ELF-1 (cell line): ENCODE data around the gene DCPS.
"Not testable (repeated sequence)": the region's sequence is repeated elsewhere in the genome, so short reads cannot be mapped to it uniquely, and the experiment has no call there.

ENCODE experiments used
- DNase-seq: peaks from one replicate; pipeline ENCODE4 v3.0.0-alpha.2; 2016; ENCODE audit warnings: low read depth, low spot score

Gene DCPS, protein sequence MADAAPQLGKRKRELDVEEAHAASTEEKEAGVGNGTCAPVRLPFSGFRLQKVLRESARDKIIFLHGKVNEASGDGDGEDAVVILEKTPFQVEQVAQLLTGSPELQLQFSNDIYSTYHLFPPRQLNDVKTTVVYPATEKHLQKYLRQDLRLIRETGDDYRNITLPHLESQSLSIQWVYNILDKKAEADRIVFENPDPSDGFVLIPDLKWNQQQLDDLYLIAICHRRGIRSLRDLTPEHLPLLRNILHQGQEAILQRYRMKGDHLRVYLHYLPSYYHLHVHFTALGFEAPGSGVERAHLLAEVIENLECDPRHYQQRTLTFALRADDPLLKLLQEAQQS

DNA sequence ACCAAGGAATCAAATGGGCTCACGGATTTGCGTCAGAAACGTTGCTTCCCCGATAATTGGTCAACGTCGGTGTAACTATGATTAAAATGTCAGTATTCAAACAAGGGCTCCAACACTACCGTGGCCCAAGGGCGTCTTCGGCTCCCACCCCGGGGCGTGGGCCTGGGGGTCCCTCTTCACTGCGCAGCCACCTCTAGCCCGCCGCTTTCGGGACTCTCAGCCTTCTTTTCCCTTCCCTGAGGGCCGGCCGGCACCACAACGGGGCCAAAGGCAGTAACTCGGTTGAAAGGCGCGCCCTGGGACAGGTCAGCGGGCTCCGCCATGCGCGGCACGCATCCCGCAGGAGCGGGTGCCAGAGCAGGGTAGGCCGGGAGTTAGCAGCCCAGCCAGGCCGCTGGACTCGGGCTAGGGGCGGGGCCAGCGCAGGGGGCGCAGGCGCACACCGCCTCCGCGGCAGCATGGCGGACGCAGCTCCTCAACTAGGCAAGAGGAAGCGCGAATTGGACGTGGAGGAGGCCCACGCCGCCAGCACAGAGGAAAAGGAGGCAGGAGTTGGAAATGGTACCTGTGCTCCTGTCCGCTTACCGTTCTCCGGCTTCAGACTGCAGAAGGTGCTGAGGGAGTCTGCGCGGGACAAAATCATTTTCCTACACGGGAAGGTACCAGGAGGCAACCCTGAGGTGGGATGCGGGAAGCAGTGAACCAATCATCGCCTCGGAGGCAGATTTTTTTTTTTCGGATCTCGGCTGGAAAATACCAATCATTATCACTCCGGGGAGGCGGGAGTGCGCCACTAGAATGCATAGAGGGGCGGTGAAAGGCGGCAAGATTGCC is at the start of gene DCPS:
Gene DCPS (plus strand): TSS at position 438 of the 834 bp plus-strand sequence. CDS start 21 bp downstream, at position 459.
- peak; percentile 96 for DNase-seq

DNA sequence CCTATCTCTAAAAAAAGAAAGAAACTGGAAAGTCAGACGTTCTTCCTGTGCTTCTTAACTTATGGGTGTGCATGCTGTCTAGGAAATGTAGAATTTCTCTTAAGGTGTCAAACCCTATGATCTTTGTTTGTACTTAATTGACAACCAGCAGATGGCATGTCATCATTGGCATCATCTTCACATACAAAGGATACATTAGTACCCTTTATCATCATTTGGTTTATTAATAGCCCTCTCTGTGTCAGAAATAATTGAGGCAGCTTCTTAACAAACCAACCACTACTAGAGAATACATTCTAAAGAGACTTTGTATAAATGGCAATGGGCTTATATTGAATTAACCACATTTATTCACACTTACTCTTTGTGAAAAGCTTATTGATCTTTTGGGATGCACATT is 49.0 kb upstream of the DCPS start:
- DNase-seq = no peak

DNA sequence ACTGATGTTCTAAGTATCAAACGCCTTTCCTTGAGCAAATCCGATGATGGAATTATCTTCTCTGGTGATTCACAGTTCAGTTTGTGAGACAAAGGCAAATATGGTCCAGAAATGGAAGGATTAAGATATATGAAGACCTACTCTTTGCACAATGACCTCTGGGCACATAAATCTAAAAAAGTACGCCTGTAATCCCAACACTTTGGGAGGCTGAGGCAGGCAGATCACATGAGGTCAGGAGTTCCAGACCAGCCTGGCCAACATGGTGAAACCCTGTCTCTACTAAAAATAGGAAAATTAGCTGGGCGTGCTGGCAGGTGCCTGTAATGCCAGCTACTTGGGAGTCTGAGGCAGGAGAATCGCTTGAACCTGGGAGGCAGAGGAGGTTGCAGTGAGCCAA is 48.4 kb upstream of the DCPS start:
- not testable (repeated sequence) for DNase-seq

DNA sequence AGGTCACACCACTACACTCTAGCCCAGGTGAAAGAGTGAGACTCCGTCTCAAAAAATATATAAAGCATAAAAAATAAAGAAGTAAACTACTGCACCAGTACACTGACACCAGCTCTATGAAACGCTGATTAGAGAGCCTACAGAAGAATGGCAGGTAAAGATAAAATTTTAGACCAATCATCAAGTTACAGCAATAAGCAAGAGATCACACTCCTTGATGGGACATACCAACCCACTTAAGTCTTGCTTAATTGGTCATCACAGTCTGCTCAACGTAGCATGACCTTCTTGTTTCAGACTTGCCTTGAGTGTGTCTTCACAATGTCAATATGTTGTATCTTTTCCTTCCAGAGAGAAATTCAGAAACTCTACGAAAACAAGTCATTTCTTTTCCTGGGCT is 47.6 kb upstream of the DCPS start:
- no peak for DNase-seq

DNA sequence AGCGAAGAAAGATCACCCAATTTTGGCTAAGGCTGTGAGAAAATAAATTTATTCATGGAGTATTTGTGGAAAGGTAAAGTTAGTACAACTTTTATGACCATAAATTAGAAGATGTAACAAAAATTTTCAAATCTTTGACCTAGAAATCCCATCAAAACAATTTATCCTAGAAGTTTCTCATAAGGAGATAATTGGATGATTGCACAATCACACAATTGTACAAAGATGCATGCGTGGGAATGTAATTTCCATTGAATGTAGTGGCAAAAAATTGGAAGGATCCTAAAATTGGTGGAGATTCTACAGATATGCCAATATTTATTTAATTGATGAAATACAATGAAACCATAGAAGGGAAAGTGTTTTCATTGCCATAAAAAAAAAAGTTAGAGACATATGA is 46.7 kb upstream of the DCPS start:
- DNase-seq = no peak

DNA sequence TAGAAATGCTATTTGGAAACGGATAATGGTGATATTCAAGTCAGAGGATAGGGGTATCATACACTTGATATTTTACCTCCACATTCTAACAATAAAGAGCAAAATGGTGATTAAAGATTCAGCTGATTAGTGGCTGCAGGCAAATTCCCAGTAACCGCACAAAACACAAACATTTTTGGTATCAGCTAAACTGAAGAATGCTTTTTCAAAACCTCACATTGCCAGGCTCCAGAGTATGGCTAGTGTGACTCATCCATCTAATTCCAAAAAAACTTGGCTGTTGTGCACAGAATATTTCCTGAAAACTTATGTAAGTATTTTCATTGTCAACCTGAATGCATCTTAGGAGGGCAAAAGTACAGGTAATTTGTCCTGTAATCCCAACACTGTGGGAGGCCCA is 46.1 kb upstream of the DCPS start:
- DNase-seq = no peak

DNA sequence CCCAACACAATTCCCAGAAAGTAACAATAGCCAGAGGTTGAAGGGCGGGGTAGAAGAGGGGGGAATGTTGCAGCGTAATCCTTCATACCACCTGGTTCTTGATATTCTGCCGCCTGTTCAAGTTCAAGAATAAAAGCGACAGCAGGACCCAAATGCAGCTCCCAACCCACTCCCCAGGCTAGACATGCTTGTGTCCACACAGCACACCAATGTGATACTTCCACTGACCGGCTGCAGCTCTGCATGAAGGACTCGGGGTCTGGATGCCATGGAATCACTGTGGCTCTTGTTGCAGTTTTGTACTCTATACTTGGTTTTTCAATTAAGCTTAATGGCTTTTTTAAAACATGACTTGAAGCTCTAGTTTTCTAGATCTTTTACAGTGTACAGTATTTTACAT is 41.6 kb upstream of the DCPS start:
- DNase-seq = no peak

DNA sequence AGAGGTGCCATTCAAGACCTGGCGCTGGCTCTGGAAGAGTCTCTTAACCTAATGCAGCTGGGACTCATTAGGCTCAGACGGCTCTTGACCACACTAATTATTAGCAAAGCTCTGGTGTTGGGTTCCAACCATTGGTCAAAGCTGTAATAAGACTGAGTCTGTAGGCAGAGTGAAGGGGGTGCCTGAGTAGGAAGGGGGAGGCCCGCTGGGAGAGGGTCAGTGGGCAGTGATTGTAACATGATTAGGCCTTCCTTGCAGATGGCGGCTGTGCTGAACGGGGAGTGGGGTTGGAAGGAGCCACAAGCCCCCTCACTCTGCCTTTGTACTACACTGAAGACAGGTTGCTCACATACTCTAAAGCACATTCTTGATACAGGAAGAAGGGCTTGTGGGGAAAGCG is 40.4 kb upstream of the DCPS start:
- DNase-seq = no peak

DNA sequence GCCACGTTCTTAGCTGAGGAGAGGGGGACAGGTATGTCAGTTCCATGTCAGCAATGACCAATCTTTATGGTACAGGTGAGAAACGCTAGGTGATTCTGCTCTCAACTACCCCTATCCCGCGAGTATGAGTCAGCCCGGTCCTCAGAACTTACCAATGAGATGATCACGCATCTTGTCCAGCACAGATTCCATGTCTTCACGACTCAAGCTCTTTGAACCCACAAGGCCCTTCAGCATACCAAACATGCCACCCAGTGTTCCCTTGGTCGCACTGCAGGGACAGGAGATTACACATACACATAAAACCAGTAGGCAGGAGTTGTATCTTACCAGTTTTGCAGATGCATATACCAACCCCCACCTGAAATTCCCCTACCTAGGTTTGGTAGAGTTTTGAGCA is 38.0 kb upstream of the DCPS start:
- no peak for DNase-seq

DNA sequence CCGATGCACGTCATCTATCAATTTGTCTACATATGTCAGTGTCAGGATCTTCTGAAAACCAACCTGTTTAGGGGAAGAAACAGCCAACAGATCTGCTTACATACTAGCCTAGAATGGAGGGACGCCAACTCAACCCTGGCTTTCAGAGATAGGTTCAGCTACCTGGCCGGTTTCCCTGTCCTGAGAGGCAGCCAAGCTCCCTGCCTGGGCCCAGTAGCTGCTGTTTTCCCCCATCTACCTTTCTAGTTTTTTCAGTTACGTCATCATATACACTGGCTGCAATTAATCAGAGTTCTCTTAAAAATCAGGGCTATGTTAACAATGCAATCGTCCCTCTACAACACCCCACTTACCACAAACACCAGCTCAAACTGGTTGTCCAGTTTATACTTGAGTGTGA is 36.2 kb upstream of the DCPS start:
- DNase-seq = no peak

DNA sequence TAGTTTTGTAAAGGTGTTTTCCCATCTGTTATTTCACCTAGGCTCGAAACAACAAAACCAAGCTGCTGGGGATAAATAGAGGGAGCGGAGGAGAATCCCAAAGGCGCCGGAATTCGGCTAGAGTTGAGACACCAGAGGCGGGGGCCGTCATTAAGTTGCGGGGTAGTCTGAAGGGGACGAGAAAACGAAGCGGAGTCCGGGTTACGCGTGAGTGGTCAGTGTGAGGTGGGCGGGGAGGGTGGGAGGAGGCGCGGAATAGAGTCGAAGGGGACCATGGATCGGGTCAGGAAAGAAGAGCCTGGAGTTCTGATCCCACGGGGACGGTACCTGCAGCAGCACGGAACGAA is 35.5 kb upstream of the DCPS start:
- DNase-seq = no peak

DNA sequence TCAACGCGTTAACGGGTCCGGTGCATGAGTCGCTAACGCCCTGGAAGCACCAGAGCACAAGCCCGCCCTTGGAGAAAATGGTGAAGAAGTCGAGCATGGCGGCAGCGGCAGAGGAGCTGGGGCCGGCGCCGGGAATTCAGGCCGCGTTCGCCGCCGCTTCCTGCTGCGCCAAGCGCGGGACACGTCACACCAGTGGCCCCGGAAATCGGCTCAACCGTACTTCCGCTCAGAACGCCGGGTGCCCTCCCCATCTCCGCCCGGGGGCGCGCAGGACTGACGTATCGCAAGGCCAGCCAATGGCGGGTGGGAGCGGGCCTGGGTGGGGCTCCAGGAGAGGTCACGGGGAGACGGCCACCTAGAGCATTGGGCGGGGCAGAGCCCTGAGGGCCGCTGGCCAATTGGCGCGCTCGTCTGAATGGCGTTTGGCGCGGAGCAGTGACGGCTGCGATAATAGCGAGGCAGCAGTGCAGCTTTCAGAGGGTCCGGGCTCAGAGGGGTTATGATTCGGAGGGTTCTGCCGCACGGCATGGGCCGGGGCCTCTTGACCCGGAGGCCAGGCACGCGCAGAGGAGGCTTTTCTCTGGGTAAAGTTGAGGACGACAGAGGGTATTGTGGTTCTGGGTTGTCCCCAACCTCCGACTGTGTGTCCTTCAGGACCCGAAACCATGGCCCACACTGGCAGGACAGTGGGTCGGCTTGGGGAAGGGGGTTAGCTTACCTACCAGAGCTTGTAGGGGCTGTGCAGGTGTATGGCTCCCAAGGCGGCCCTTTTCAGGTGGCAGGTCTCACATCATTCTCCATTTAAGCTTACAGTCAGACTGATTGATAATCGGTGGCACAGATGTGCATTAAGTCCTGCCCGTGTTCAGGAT is 34.9 kb upstream of the DCPS start, which contains the start of the genes FOXRED1 and SRPRA:
Gene FOXRED1 (plus strand): TSS at position 447 of the 872 bp plus-strand sequence. CDS start 53 bp downstream, at position 500.
Gene SRPRA (minus strand): TSS at position 188 of the 872 bp plus-strand sequence. CDS start 91 bp downstream, at position 97.
- DNase-seq = peak; percentile 100

DNA sequence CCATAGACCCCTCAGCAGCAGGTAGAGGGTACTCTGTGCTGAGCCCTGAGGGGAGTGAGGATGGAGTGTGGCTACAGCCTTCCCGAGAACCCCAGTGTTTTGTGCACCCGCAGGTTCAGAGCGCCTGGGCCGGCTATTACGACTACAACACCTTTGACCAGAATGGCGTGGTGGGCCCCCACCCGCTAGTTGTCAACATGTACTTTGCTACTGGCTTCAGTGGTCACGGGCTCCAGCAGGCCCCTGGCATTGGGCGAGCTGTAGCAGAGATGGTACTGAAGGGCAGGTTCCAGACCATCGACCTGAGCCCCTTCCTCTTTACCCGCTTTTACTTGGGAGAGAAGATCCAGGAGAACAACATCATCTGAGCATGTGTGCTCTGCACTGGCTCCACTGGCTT is 26.5 kb upstream of the DCPS start:
- no peak for DNase-seq

DNA sequence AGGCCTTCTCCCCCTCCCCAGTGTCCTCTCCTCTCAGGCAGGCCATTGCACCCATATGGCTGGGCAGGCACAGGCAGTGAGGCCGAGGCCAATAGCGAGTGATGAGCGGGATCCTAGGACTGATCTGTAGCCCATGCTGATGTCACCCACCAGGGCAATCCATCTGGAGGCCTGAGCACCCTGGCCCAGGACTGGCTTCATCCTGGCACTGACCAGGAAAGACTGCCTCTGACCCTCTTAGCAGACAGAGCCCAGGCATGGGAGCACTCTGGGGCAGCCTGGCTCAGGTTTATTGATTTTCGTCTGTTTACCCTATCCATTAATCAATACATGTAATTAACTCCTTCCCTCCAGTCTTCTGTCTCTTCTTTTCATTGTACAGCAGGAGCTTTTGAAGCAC is 26.1 kb upstream of the DCPS start:
- no peak for DNase-seq

DNA sequence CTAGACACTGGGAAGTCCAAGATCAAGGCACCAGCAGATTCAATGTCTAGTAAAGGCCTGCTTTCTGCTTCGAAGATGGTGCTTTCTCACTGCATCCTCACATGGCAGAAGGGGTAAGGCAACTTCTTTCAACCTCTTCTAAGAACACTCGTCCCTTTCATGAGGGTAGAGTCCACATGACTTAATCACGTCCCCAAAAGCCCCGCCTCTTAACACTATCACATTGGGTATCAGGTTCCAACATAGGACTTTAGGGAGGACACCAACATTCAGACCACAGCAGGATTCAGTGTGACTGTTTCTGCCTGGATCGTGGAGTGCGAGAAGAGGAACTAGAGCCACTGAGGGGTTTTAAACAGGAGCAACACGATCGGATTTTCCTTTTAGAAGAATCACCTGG is 24.7 kb upstream of the DCPS start:
- DNase-seq = no peak

DNA sequence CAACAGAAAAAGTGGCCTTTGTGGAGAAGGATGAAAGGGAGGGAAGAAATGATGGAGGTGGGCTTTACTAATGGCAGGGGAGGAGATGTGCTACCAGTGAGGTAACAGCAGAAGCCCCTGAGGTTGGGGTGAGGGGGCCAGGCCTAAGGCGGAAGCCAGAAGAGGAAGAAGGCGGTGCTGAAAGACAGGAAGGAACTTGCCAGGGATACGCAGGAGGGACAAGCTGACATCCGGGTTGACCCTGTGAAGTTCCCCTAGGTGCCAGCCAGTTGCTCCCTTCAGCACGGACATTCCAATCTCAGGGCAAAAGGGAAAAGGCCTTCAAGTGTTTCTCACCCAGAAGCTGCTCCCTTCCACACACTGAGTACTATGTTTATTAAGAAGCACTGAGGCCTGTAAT is 23.3 kb upstream of the DCPS start:
- DNase-seq = no peak

DNA sequence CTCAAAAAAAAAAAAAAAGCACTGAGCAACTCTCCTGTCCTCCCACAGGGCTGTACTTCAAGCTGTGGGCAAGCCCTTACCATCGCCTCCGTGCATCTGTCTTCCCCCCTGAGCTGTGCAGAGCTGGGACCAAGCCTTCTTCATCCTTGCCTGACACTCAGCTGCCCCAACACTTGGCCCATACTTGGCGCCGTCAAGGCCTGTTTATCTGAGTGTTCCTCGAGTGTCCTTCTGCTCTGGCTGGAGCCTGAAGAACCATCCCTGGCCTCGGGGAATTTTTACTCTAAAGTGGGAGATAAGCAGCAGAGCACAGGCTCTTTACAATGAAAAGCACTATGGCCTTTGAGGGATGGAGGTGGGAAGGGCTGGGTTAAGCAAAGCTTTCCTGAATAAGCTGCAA is 22.6 kb upstream of the DCPS start:
- no peak for DNase-seq

DNA sequence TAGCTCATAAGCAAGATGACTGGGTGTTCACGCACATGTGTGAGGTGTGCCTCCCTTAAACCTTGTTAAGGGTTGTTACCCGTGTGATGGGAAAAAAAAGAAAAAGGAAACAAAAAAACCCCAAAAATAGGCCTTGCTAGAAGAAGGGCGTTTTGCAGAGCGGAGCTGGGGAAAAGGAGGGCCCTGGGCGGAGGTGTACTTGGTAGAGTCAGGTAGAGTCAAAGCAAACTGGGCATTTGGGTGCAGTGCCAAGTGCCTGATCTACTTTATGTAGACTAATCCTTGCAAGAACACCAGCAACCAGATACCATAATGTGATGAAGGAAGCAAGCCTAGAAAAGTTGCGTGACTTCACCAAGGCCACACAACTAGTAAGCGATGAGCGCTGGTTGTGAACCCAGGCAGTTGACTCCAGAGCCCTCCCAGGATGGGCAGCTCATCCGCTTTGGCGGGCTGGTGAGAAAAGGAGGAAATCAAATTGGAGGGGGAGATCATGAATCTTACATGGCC is 22.1 kb upstream of the DCPS start:
- DNase-seq = no peak

DNA sequence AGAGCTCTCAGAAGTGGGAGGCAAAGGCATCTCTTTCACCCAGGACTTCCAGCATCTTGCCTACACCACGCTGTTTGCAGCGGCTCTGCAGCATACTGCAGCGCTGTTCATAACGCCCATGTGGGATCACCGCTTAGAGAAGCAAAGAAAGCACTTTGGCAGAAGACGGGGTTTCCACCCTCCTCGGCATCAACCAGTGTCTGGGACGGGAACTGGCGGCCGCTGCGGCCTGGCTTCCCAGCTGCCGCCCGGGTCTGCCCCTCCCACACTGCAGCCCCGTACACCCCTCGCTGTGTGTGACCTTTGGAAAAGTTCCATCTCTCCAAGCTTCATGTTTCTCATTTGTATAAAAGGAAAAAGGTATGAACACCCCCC is 21.5 kb upstream of the DCPS start:
- peak; percentile 49 for DNase-seq

DNA sequence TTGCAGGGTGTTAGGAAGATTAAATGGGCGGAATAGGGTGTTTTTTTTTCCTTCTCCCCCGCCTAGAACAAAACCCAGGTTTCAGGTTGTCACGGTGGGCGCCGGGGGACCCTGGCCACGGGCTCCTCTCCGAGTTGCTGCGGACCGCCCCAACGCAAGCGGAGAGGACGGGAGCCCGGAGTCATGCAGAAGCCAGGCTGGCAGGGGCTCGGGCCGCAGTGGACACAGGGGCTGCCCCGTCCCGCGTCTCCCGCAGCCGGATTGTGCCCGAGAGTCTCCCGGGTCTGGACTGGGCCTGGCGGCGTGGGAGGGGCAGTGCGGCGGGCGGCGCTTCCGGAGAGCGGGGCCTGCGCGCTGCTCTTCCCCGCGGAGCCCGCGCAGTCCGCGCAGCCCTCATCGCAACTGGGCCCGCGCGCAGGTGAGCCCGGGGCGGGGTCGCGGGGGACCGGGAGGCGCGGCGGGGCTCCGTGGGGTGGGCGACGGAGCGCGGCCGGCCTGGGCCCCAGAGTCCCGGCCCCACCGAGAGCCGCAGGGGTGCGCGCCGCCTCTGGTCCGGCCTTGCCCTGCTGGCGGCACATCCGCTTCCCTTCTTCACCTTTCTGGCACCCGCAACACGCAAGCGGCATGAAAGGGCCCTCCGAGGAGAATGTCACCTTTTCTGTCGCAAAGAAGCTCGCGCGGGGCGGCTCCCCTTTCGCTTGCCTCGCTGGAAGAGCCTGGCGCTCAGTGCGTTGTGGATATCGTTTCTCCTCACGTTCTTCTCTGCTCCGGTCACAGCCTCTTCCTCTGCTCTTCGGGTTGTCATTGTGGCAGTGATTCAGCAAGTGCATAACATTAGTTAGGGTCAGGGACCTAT is 20.9 kb upstream of the DCPS start, which contains the start of gene TIRAP:
Gene TIRAP (plus strand): TSS at position 358 of the 856 bp plus-strand sequence. CDS start 7,802 bp downstream, outside the sequence.
- peak; percentile 58 for DNase-seq

DNA sequence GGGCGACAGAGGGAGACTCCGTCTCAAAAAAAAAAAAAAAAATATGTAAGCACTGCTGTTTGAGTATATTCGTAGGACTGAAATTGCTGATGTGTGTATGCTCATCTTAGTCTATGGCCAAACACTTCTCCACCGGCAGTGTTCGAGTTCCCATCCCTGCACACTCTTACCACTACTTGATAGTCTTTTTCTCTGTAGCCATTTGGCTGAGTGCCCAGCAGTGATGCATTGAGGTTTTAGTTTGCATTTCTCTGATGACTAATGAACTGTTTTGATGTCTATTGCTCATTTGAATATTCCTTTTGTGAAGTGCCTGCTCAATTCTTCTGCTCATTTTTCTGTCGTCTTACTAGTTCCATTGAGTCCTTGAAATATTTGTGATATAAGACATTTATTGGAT is 19.0 kb upstream of the DCPS start:
- DNase-seq = no peak
